OCI-LY7 (cell line): ENCODE measurements around the gene BPIFB3. TPM values are rescaled to one million over a fixed set of nuclear protein-coding genes. Genes with fewer than 3 reads are reported as not detected.

Source experiments
- BruUV-seq: library from RNA; stranded (reverse); fragments of 400-500 nt; replicated peaks from 2 replicates; lab custom pipeline; 2021; lab: Mats Ljungman, UMichigan
- CTCF ChIA-PET: fragments of 300-600 bp; sonication (Branson Sonifier 250); formaldehyde crosslinking; loops from one replicate; lab custom pipeline; 2022; ENCODE audit warnings: antibody characterized with exemption; ENCODE audit not compliant: unreplicated experiment; lab: Charles Lee
- POLR2A ChIA-PET: fragments of 300-600 bp; sonication (Branson Sonifier 250); formaldehyde crosslinking; loops from one replicate; lab custom pipeline; 2022; ENCODE audit warnings: antibody characterized with exemption; lab: Charles Lee
- DNase-seq: peaks from one replicate; pipeline ENCODE4 v3.0.0-alpha.2; 2015; ENCODE audit warnings: low spot score
- H2AFZ ChIP-seq: fragments of 200-600 bp; sonication (generic), shearing (Covaris generic); 2 replicates; pipeline ENCODE4 v1.6.1; 2014; ENCODE audit warnings: mild to moderate bottlenecking, antibody characterized with exemption, low read length, moderate library complexity
- H3K27ac ChIP-seq: fragments of 200-600 bp; sonication (generic); 2 replicates; pipeline ENCODE4 v1.5.1; 2014; ENCODE audit warnings: mixed run types, low read depth, mild to moderate bottlenecking, moderate library complexity, low read length, inconsistent platforms; ENCODE audit not compliant: poor library complexity, severe bottlenecking
- H3K36me3 ChIP-seq: fragments of 200-600 bp; sonication (generic); 2 replicates; pipeline ENCODE4 v1.6.1; 2014; ENCODE audit warnings: mild to moderate bottlenecking, antibody characterized with exemption, low read length, moderate library complexity, mixed read lengths; ENCODE audit not compliant: insufficient read depth
- H3K4me1 ChIP-seq: fragments of 200-600 bp; sonication (generic); 2 replicates; pipeline ENCODE4 v1.5.1; 2014; ENCODE audit warnings: mild to moderate bottlenecking, low read length; ENCODE audit not compliant: insufficient read depth, poor library complexity, severe bottlenecking
- H3K4me2 ChIP-seq: fragments of 200-600 bp; sonication (generic); 2 replicates; pipeline ENCODE4 v1.6.1; 2014; ENCODE audit warnings: mild to moderate bottlenecking, low read length
- H3K4me3 ChIP-seq: fragments of 200-600 bp; sonication (generic); 2 replicates; pipeline ENCODE4 v1.5.1; 2014; ENCODE audit warnings: mild to moderate bottlenecking, low read depth, low read length; ENCODE audit not compliant: poor library complexity, severe bottlenecking
- H3K79me2 ChIP-seq: fragments of 200-600 bp; sonication (generic); 2 replicates; pipeline ENCODE4 v1.6.1; 2016; ENCODE audit warnings: low read depth, mild to moderate bottlenecking, low read length, moderate library complexity, mixed read lengths; ENCODE audit not compliant: insufficient read depth
- H3K9me2 ChIP-seq: fragments of 200-600 bp; sonication (generic); 2 replicates; pipeline ENCODE4 v1.6.1; 2016; ENCODE audit warnings: mild to moderate bottlenecking, low read length, mixed read lengths; ENCODE audit not compliant: insufficient read depth
- H3K9me3 ChIP-seq: fragments of 200-600 bp; sonication (generic); 2 replicates; pipeline ENCODE4 v1.6.1; 2014; ENCODE audit warnings: mild to moderate bottlenecking, mixed run types, low read length, mixed read lengths
- H4K20me1 ChIP-seq: fragments of 200-600 bp; sonication (generic); 2 replicates; pipeline ENCODE4 v1.6.1; 2014; ENCODE audit warnings: mild to moderate bottlenecking, antibody characterized with exemption, low read length, moderate library complexity, mixed read lengths; ENCODE audit not compliant: insufficient read depth
- EZH2phosphoT487 ChIP-seq: fragments of 200-600 bp; sonication (generic); IDR thresholded peaks from 2 replicates; pipeline ENCODE4 v1.6.1; 2018; ENCODE audit warnings: low read depth, borderline replicate concordance, mild to moderate bottlenecking, mixed run types, antibody characterized with exemption, low read length, moderate library complexity, mixed read lengths
- intact Hi-C: fragments of 100-400 bp; cut with micrococcal nuclease; formaldehyde crosslinking; loops from one replicate; pipeline ENCODE4 v1.10.0; 2022; ENCODE audit not compliant: unreplicated experiment
- total RNA-seq, 2 experiments: library from RNA; depleted of rRNA in 1 of 2; stranded (reverse); fragments of >200 nt in 1 of 2; shearing (Covaris generic) in 1 of 2; gene quantifications; 2 replicates each; pipeline ENCODE4 v1.2.3, GENCODE V29; 2014 to 2022
- TF ChIP-seq, protein P1 (sequence below): fragments of 200-600 bp; sonication (generic); conservative IDR thresholded peaks from 2 replicates; pipeline ENCODE4 v1.5.1; 2014; ENCODE audit warnings: mild to moderate bottlenecking, antibody characterized with exemption, low read length, moderate library complexity, mixed read lengths

BPIFB3 gene
- total RNA-seq, 2 experiments from 2014 or later, result not detected

DNA sequence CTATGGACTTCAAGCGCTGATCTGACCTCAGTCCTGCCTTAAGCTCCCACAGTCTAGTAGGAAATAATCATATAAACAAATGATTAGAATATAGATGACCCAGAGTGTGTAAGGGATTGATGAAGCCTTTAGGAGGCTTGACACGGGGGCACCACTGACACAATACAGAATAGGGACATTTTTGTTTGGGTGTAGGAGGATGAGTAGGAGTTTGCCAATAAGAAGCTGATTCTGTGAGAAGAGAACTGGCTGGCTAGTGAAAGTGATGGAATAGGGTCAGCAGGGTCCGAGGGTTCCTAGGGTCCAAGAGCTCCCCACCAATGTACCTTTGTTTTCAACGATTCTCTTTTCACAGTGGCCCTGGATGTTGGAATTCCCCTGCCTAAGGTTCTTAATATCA, 18.7 kb downstream of the BPIFB3 start:
- Histone ChIP-seq H4K20me1 (no peaks in the 10 kb centered on the region), H3K79me2 (no peaks in the 10 kb centered on the region), H3K27ac (no peak overlapping the region), H3K36me3 (no peaks in the 10 kb centered on the region), H3K9me2 (no peaks in the 10 kb centered on the region), H3K4me3 (no peak overlapping the region), H3K4me2 (no peak overlapping the region), H2AFZ (no peak overlapping the region), H3K4me1 (no peaks in the 10 kb centered on the region), H3K9me3 (no peaks in the 10 kb centered on the region)
- ChIA-PET CTCF (no interaction called here), POLR2A (interaction anchor here (0.6 kb wide), 1 partner anchor 981 kb away, joined by 3 read pairs; no protein-coding TSS in a partner anchor)
- no TSS peak for BruUV-seq
- no peak for TF ChIP-seq EZH2phosphoT487
- TF ChIP-seq, protein P1, sequence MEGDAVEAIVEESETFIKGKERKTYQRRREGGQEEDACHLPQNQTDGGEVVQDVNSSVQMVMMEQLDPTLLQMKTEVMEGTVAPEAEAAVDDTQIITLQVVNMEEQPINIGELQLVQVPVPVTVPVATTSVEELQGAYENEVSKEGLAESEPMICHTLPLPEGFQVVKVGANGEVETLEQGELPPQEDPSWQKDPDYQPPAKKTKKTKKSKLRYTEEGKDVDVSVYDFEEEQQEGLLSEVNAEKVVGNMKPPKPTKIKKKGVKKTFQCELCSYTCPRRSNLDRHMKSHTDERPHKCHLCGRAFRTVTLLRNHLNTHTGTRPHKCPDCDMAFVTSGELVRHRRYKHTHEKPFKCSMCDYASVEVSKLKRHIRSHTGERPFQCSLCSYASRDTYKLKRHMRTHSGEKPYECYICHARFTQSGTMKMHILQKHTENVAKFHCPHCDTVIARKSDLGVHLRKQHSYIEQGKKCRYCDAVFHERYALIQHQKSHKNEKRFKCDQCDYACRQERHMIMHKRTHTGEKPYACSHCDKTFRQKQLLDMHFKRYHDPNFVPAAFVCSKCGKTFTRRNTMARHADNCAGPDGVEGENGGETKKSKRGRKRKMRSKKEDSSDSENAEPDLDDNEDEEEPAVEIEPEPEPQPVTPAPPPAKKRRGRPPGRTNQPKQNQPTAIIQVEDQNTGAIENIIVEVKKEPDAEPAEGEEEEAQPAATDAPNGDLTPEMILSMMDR, result no peak
- no peak for DNase-seq
- intact Hi-C loops, result no loop called here

DNA sequence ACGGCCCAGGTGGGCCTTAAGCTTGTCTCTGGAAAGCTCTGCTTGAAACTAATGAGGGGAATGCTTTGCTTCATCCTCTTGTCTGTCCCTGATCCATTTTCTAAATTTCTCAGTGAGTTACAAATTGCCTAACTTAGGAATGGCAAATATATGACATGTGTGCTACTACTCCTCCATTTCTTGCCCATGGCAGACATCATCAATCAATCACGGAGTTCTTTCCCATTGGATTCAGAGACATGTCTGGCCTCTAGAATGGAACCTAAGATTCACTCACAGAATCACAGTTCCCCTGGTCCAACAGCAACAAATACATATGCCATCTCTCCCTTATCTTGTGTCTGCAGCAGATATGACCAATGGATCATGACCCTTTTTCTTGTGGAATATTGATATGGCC, 19.1 kb downstream of the BPIFB3 start:
- H3K9me3 ChIP-seq, result no peaks in the 10 kb centered on the region
- no peaks in the 10 kb centered on the region for H3K79me2 ChIP-seq
- H3K4me2 ChIP-seq, result no peak overlapping the region
- no peaks in the 10 kb centered on the region for H4K20me1 ChIP-seq
- no peaks in the 10 kb centered on the region for H3K4me1 ChIP-seq
- CTCF ChIA-PET, result no interaction called here
- intact Hi-C loops, result no loop called here
- TF ChIP-seq, protein P1, result no peak
- TF ChIP-seq EZH2phosphoT487, result no peak
- H3K9me2 ChIP-seq, result no peaks in the 10 kb centered on the region
- no TSS peak for BruUV-seq
- no peak overlapping the region for H3K4me3 ChIP-seq
- no peak overlapping the region for H3K27ac ChIP-seq
- POLR2A ChIA-PET, result interaction anchor here (0.6 kb wide), 1 partner anchor 981 kb away, joined by 3 read pairs; no protein-coding TSS in a partner anchor
- no peak for DNase-seq
- H3K36me3 ChIP-seq, result no peaks in the 10 kb centered on the region
- no peak overlapping the region for H2AFZ ChIP-seq

- Histone ChIP-seq H4K20me1 (no peaks in the 10 kb centered on the region), H3K4me2 (no peak overlapping the region), H3K4me3 (no peak overlapping the region), H3K79me2 (no peaks in the 10 kb centered on the region), H3K9me2 (no peaks in the 10 kb centered on the region), H3K9me3 (no peaks in the 10 kb centered on the region), H3K27ac (no peak overlapping the region), H3K4me1 (no peaks in the 10 kb centered on the region), H2AFZ (no peak overlapping the region), H3K36me3 (no peaks in the 10 kb centered on the region)
- CTCF ChIA-PET, result no interaction called here
- POLR2A ChIA-PET, result interaction anchor here (0.7 kb wide), 2 partner anchors 60 to 161 kb away, joined by 3 to 9 read pairs; no protein-coding TSS in a partner anchor
- DNase-seq, result no peak
- TF ChIP-seq, protein P1, result no peak
- TF ChIP-seq EZH2phosphoT487, result no peak
- intact Hi-C loops, result no loop called here
- no TSS peak for BruUV-seq
Observed at GRCh38 chr20:33074675-33075074, 21.0 kb downstream of the BPIFB3 start.
